Smooth muscle cell (in vitro differentiated cells): ENCODE data around the gene CIAO3. TPM values are rescaled to one million over a fixed set of nuclear protein-coding genes. Genes with fewer than 3 reads are reported as not detected.

ENCODE experiments used
- DNase-seq: peaks from one replicate; lab custom pipeline; 2025; ENCODE audit not compliant: unreplicated experiment; lab: John Stamatoyannopoulos, UW
- H2AFZ ChIP-seq: fragments of 200-600 bp; sonication (generic); 2 replicates; pipeline ENCODE4 v1.6.0; 2016; ENCODE audit warnings: antibody characterized with exemption, low read depth, mild to moderate bottlenecking
- H3F3A ChIP-seq: fragments of 200-600 bp; sonication (generic); 2 replicates; pipeline ENCODE4 v1.6.0; 2017; ENCODE audit warnings: antibody characterized with exemption, low read depth
- H3K27ac ChIP-seq: fragments of 200-600 bp; sonication (generic); 2 replicates; pipeline ENCODE4 v1.5.1; 2016; ENCODE audit warnings: low read depth, mild to moderate bottlenecking
- H3K27me3 ChIP-seq: fragments of 200-600 bp; sonication (generic); 2 replicates; pipeline ENCODE4 v1.6.1; 2016; ENCODE audit warnings: low read depth, mild to moderate bottlenecking
- H3K36me3 ChIP-seq: fragments of 200-600 bp; sonication (generic); 2 replicates; pipeline ENCODE4 v1.5.1; 2016; ENCODE audit warnings: low read depth
- H3K4me1 ChIP-seq: fragments of 200-600 bp; sonication (generic); 2 replicates; pipeline ENCODE4 v1.5.1; 2016; ENCODE audit warnings: low read depth
- H3K4me2 ChIP-seq: fragments of 200-600 bp; sonication (generic); 2 replicates; pipeline ENCODE4 v1.6.0; 2016; ENCODE audit warnings: mild to moderate bottlenecking
- H3K4me3 ChIP-seq: fragments of 200-600 bp; sonication (generic); 2 replicates; pipeline ENCODE4 v1.5.1; 2016; ENCODE audit warnings: mild to moderate bottlenecking
- H3K79me2 ChIP-seq: fragments of 200-600 bp; sonication (generic); 2 replicates; pipeline ENCODE4 v1.6.0; 2016; ENCODE audit warnings: low read depth, mild to moderate bottlenecking
- H3K9ac ChIP-seq: fragments of 200-600 bp; sonication (generic); 2 replicates; pipeline ENCODE4 v1.6.0; 2016; ENCODE audit warnings: low read depth
- H3K9me3 ChIP-seq: fragments of 200-600 bp; sonication (generic); replicated peaks from 2 replicates; pipeline ENCODE4 v1.5.1; 2016; ENCODE audit warnings: low read depth
- H4K20me1 ChIP-seq: fragments of 200-600 bp; sonication (generic); 2 replicates; pipeline ENCODE4 v1.6.0; 2016; ENCODE audit warnings: low read depth
- WGBS: methylation state at CpG from one replicate; pipeline ENCODE4 v1.1.7; 2016; ENCODE audit warnings: low lambda C conversion rate; 5-methylcytosine and 5-hydroxymethylcytosine counted together
- polyA plus RNA-seq: library from polyadenylated mRNA; unstranded; fragments of >200 nt; fragmentation: Nextera tagmentation; extraction: Ambion mirVana; gene quantifications from 2 replicates; pipeline ENCODE4 v1.2.1, GENCODE V29; 2016
- total RNA-seq: library from RNA; depleted of rRNA; stranded (reverse); fragments of >200 nt; gene quantifications from 2 replicates; pipeline ENCODE4 v1.2.3, GENCODE V29; 2014
- TF ChIP-seq, protein P1 (sequence below): fragments of 200-600 bp; sonication (generic); IDR thresholded peaks from 2 replicates; pipeline ENCODE4 v1.5.1; 2017; ENCODE audit warnings: borderline replicate concordance, mild to moderate bottlenecking, antibody characterized with exemption; ENCODE audit not compliant: insufficient read depth, poor library complexity, severe bottlenecking

CIAO3 gene
- total and polyA plus RNA-seq, 2 experiments from 2014 or later, result 19.7 to 39.6 TPM

DNA sequence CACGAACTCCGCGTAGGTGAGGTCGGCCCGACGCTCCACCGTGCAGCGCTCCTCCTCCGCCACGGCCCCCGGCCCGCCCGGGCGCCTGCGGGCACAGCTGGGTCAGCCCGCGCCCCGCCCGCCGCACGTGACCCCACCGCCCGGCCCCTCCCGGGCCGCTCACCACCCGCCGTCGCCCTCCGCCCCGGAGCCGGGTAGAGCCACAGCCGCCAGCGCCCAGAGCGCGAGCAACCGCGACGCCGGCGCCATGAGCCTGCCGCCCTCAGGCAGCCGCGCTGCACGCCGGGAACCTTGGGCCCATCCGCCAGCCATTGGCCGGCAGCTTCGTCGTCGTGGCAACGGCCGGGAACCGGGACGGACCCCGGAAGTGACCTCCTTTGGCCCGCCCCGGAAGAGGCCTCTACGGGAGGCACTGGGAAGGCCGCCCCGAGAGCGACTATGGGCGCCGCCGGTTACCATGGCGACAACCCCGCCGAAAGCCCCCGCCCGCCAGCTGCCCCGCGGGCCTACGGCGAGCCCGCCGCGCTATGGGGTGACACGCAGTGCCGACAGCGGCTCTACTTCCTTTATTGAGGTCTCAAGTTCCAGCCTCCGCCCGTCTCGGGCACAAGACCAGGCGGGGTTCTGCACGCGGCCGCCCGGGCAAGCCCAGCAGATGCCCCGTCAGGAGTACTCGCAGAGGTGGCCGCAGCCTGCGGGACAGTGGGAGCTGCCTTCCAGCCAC, 56.6 kb downstream of the CIAO3 start, which contains the start of gene JMJD8:
JMJD8 (minus strand) TSS at position 264 of the 724 bp plus-strand sequence; CDS start at position 249, 15 bp downstream.
- peaks cover 33% of the 10 kb centered on the region for H4K20me1 ChIP-seq
- 18% methylated on average over 54 of the region's 91 CpGs for WGBS
- no peaks in the 10 kb centered on the region for H3K9me3 ChIP-seq
- H3K79me2 ChIP-seq, result peaks cover 35% of the 10 kb centered on the region
- H3F3A ChIP-seq, result no peaks in the 10 kb centered on the region
- peaks cover 18% of the 10 kb centered on the region for H3K4me1 ChIP-seq
- H3K27ac ChIP-seq, result peak within 1 kb of the TSS; percentile 84
- peak within 1 kb of the TSS; percentile 95 for H3K4me2 ChIP-seq
- peak within 1 kb of the TSS; percentile 60 for H3K4me3 ChIP-seq
- TF ChIP-seq, protein P1, sequence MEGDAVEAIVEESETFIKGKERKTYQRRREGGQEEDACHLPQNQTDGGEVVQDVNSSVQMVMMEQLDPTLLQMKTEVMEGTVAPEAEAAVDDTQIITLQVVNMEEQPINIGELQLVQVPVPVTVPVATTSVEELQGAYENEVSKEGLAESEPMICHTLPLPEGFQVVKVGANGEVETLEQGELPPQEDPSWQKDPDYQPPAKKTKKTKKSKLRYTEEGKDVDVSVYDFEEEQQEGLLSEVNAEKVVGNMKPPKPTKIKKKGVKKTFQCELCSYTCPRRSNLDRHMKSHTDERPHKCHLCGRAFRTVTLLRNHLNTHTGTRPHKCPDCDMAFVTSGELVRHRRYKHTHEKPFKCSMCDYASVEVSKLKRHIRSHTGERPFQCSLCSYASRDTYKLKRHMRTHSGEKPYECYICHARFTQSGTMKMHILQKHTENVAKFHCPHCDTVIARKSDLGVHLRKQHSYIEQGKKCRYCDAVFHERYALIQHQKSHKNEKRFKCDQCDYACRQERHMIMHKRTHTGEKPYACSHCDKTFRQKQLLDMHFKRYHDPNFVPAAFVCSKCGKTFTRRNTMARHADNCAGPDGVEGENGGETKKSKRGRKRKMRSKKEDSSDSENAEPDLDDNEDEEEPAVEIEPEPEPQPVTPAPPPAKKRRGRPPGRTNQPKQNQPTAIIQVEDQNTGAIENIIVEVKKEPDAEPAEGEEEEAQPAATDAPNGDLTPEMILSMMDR, result no peak
- peak within 1 kb of the TSS; percentile 71 for H3K9ac ChIP-seq
- peak; percentile 82 for DNase-seq
- no peaks in the 10 kb centered on the region for H3K27me3 ChIP-seq
- no peaks in the 10 kb centered on the region for H3K36me3 ChIP-seq
- no peak within 1 kb of the TSS for H2AFZ ChIP-seq

DNA sequence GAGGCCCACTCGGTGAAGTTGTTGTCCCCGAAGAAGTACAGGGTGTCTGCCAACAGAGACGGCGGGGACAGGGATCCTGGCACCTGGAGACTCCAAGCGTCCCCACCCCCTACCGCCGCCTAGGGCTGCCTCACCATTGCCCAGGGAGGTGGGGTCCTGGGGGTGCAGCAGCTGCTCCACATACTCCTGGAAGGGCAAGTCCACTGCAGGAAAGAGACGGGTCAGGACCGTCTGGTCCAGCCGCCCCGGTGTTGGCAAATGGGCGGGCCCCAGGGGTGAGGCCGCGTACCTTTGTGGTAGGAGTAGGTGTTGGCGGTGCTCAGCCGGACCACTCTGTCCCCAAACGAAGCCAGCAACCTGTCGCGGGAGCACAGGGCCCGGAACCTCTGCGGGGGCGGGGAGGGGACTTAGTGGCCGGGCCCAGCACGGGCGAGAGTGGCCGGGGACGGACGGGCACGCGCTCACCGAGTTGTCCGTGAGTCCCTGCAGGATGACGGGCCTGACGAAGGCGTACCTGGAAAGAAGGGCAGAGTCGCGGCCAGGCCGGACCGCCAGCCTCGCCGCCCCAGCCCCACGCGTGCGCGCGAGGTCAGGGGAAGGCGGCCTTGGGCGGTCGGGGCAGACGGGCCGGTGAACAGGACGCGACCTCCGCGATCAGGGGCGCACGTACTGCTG, 57.3 kb downstream of the CIAO3 start:
- H4K20me1 ChIP-seq, result peaks cover 33% of the 10 kb centered on the region
- H3K79me2 ChIP-seq, result peaks cover 32% of the 10 kb centered on the region
- 17% methylated on average over 51 of the region's 57 CpGs for WGBS
- H3K27ac ChIP-seq, result peak overlapping the region; percentile 84
- peak overlapping the region; percentile 58 for H3K9ac ChIP-seq
- no peak for DNase-seq
- no peaks in the 10 kb centered on the region for H3K27me3 ChIP-seq
- no peak overlapping the region for H2AFZ ChIP-seq
- peaks cover 18% of the 10 kb centered on the region for H3K4me1 ChIP-seq
- H3K4me3 ChIP-seq, result peak overlapping the region; percentile 60
- TF ChIP-seq, protein P1, result no peak
- no peaks in the 10 kb centered on the region for H3K9me3 ChIP-seq
- H3K36me3 ChIP-seq, result no peaks in the 10 kb centered on the region
- no peaks in the 10 kb centered on the region for H3F3A ChIP-seq
- H3K4me2 ChIP-seq, result peak overlapping the region; percentile 95

DNA sequence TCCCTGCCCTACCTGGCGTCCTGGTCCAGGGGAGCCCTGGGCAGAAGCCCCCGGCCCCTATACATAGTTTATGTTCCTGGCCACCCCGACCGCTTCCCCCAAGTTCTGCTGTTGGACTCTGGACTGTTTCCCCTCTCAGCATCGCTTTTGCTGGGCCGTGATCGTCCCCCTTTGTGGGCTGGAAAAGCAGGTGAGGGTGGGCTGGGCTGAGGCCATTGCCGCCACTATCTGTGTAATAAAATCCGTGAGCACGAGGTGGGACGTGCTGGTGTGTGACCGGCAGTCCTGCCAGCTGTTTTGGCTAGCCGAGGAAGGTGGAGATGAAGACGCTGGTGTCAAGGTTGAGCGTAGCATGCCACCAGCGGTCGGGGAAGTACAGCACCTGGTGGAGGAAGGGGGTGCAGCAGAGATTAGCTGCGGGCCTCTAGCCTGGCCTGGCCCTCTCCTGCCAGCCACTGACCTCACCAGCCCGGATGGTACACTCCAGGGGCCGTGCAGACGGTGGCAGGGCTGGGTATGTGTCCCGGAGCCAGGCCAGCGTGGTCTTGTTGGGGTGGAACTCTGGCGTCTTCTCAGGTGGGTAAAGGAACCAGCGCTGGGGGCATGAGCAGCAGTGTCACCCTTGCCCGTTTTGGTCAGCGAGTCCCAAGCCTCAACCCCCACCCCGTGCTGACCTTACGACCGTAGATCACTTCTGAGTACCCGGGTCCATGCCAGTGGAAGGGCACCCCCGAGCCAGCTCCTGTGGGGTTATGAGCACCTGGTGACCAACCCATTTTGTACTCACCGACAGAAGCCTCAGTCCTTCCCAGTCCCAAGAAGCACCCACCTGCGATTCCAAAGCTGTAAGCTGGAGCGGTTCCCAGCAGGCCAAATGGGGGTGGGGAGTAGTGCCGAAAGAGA, 58.1 kb downstream of the CIAO3 start:
- peak overlapping the region; percentile 95 for H3K4me2 ChIP-seq
- peak overlapping the region; percentile 60 for H3K4me3 ChIP-seq
- H3K9ac ChIP-seq, result no peak overlapping the region
- no peaks in the 10 kb centered on the region for H3K9me3 ChIP-seq
- peaks cover 33% of the 10 kb centered on the region for H4K20me1 ChIP-seq
- no peak for DNase-seq
- 93% methylated on average over 36 of the region's 36 CpGs for WGBS
- H3K36me3 ChIP-seq, result no peaks in the 10 kb centered on the region
- no peak overlapping the region for H2AFZ ChIP-seq
- no peaks in the 10 kb centered on the region for H3K27me3 ChIP-seq
- TF ChIP-seq, protein P1, result no peak
- peaks cover 18% of the 10 kb centered on the region for H3K4me1 ChIP-seq
- H3K27ac ChIP-seq, result no peak overlapping the region
- peaks cover 32% of the 10 kb centered on the region for H3K79me2 ChIP-seq
- H3F3A ChIP-seq, result no peaks in the 10 kb centered on the region
